Activated naive CD8-positive, alpha-beta T cell treated with anti-CD3 and anti-CD28 coated beads, Interleukin-2, amount 10 ng/mL, durations not matched to agents 7 days and 5 days (primary cell): ENCODE data around the gene PBX4. TPM values are rescaled to one million over a fixed set of nuclear protein-coding genes. Genes with fewer than 3 reads are reported as not detected.
A peak's percentile ranks its signal among the peaks of the same experiment; 100 is the strongest.

Experiments
- ATAC-seq: fragments of 150-1000 bp; cut with Tn5 transposase; one replicate; pipeline ENCODE4 v1.10.0; 2021; ENCODE audit warnings: low read depth, moderate library complexity
- POLR2A ChIA-PET: fragments of 350-600 bp; sonication (Branson Sonifier 250); formaldehyde crosslinking; loops from one replicate; lab custom pipeline; 2021; ENCODE audit warnings: antibody characterized with exemption; lab: Charles Lee
- DNase-seq: peaks from one replicate; pipeline ENCODE4 v3.0.0; 2021
- H3K27ac Mint-ChIP-seq: one replicate; pipeline ENCODE4 v1.8.0; 2022; ENCODE audit warnings: mild to moderate bottlenecking, mixed read lengths
- H3K27me3 Mint-ChIP-seq: one replicate; pipeline ENCODE4 v1.8.0; 2022; ENCODE audit warnings: mild to moderate bottlenecking, moderate library complexity, mixed read lengths
- H3K36me3 Mint-ChIP-seq: one replicate; pipeline ENCODE4 v1.8.0; 2021; ENCODE audit warnings: mild to moderate bottlenecking, mixed read lengths
- H3K4me1 Mint-ChIP-seq: one replicate; pipeline ENCODE4 v1.8.0; 2021; ENCODE audit warnings: mixed read lengths
- H3K4me3 Mint-ChIP-seq: one replicate; pipeline ENCODE4 v1.8.0; 2022; ENCODE audit warnings: mild to moderate bottlenecking, moderate library complexity, mixed read lengths
- H3K9me3 Mint-ChIP-seq: one replicate; pipeline ENCODE4 v1.8.0; 2021; ENCODE audit warnings: mixed read lengths
- total RNA-seq, 2 experiments: library from RNA; stranded (reverse); gene quantifications; one replicate each; pipeline ENCODE4 v1.2.3, GENCODE V29; 2021

PBX4 gene
- total RNA-seq, 2 experiments from 2014 or later: 41.3 to 46.1 TPM

DNA sequence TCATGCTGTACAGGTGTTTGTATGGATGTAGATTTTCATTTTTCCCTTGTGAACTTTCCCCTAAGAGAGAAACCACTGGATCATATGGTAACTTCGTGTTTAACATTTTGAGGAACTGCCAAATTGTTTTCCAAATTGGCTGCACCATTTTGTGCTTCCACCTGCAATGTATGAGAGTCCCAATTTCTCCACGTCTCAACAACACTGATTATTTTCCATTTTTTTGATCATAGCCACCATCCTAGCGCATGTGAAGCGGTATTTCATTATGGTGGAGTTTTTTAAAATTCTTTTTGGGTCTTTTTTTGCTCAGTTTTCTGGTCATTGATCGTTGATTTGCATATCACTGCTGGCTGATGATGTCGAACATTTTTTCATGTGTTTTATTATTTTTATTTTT is 97.5 kb downstream of the PBX4 start:
- DNase-seq (no peak), ATAC-seq (no peak)
- H3K4me1 Mint-ChIP-seq: peaks cover 22% of the 10 kb centered on the region
- no peaks in the 10 kb centered on the region for H3K27me3 Mint-ChIP-seq
- peaks cover 18% of the 10 kb centered on the region for H3K36me3 Mint-ChIP-seq
- H3K9me3 Mint-ChIP-seq: no peaks in the 10 kb centered on the region
- POLR2A ChIA-PET: no interaction called here
- no peak overlapping the region for H3K4me3 Mint-ChIP-seq
- no peak overlapping the region for H3K27ac Mint-ChIP-seq

DNA sequence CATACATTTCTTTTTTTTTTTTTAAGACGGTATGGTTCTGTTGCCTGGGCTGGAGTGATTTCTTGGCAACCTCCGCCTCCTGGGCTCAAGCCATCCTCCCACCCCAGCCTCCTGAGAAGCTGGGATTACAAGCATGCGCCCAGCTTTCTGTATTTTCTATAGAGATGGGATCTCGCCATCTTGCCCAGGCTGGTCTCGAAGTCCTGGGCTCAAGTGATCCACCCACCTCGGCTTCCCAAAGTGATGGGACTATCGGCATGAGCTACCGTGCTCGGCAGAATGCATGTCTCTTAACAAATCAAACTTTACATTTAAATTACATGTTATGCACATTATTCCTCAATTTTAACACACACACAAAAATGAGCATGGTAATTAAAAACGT is 101.3 kb downstream of the PBX4 start:
- H3K36me3 Mint-ChIP-seq: peaks cover 23% of the 10 kb centered on the region
- peak overlapping the region; percentile 89 for H3K4me3 Mint-ChIP-seq
- H3K27ac Mint-ChIP-seq: peak overlapping the region; percentile 92
- no peaks in the 10 kb centered on the region for H3K27me3 Mint-ChIP-seq
- POLR2A ChIA-PET: no interaction called here
- H3K4me1 Mint-ChIP-seq: peaks cover 20% of the 10 kb centered on the region
- H3K9me3 Mint-ChIP-seq: no peaks in the 10 kb centered on the region
- ATAC-seq (no peak), DNase-seq (no peak)

DNA sequence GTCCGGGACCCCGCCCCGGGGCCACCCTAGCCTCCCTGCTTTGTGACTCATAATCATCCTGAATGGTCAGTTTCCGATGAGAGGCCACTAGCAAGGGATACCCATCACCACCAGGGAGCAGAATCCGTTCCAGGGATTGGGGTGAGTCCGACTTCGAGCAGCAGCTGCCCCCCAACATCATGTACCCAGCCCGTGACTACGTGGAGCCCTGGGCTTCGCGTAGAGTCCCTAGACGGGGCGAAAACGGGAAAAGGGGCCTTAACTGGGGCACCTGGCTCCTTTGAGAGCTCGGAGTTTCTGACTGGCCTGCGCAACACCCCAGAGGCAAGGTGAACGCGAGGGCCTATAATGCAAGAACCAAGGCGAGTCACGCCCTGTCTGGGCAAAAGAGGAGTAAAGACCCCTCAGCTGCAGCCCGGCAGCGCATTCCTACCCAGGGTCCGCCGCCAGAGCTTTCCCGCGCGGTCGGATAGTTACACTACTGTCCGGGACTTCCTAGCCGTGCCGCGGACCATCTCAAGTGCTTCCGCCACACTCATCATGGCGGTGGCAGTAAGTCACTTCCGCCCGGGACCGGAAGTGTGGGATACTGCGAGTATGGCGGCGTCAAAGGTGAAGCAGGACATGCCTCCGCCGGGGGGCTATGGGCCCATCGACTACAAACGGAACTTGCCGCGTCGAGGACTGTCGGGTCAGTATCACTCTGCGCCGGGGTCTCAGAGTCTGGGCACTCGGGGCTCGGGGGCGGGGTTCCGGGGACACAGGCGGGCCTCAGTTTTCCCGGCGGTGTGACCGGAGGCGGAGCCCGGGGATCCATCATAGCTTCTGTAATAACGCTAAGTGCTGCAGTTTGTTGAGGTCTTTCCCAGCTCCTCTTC is 102.6 kb downstream of the PBX4 start, which contains the start of gene NDUFA13:
TSS of gene NDUFA13 (plus strand) at position 584 of the 878 bp plus-strand sequence. CDS start at position 598, 14 bp downstream.
- POLR2A ChIA-PET: interaction anchor here (0.6 to 2.1 kb wide), 20 partner anchors 8 to 993 kb away, joined by 3 to 15 read pairs (median 5); partner anchors contain the start of genes GATAD2A, MAU2, NR2C2AP and SUGP1
- peak within 1 kb of the TSS; percentile 89 for H3K4me3 Mint-ChIP-seq
- ATAC-seq (peak; percentile 89), DNase-seq (peak; percentile 98)
- peak within 1 kb of the TSS; percentile 92 for H3K27ac Mint-ChIP-seq
- no peaks in the 10 kb centered on the region for H3K27me3 Mint-ChIP-seq
- no peaks in the 10 kb centered on the region for H3K9me3 Mint-ChIP-seq
- H3K4me1 Mint-ChIP-seq: peaks cover 18% of the 10 kb centered on the region
- H3K36me3 Mint-ChIP-seq: peaks cover 20% of the 10 kb centered on the region

DNA sequence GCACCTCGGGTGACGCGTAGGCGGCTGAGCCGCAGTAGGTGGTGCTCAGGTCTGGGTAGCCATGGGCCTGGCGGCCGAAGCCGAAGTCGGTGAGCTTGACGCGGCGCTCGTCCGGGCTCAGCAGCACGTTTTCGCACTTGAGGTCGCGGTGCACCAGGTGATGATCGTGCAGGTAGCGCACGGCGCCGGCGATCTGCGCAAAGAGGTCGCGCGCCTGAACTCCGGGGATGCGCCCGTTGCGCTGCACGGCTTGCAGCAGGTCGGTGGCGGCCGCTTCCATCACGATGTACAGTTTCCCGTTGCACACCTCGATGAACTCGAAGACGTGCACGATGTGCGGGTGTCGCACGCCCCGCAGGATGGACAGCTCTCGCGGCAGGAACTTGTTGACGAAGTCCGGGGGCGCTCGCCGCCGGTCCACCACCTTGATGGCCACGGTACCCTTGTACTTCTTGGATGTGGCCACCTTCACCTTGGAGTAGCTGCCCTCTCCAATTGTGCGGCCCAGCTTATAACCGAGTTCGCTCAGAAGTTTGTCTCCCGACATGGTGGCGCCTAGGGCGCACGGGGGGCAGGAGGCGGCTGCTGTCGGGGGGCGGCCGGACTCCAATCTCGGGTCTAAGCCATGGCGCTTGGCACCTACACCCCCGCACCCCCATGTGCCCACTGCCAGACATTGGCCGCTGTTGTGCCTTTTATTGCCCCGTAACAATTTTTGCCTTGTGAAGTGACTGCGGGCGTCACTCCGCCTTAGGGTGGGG is 103.4 kb downstream of the PBX4 start, which contains the start of gene TSSK6:
TSS of gene TSSK6 (minus strand) at position 668 of the 761 bp plus-strand sequence. CDS start at position 547, 121 bp downstream.
- POLR2A ChIA-PET: interaction anchor here (0.7 to 2.1 kb wide), 17 partner anchors 7 to 350 kb away, joined by 3 to 15 read pairs (median 5); partner anchors contain the start of genes GATAD2A, MAU2, SUGP1 and ZNF101
- ATAC-seq (no peak), DNase-seq (no peak)
- H3K4me1 Mint-ChIP-seq: peaks cover 13% of the 10 kb centered on the region
- H3K36me3 Mint-ChIP-seq: peaks cover 14% of the 10 kb centered on the region
- H3K9me3 Mint-ChIP-seq: no peaks in the 10 kb centered on the region
- H3K27ac Mint-ChIP-seq: peak within 1 kb of the TSS; percentile 92
- peak within 1 kb of the TSS; percentile 89 for H3K4me3 Mint-ChIP-seq
- no peaks in the 10 kb centered on the region for H3K27me3 Mint-ChIP-seq

DNA sequence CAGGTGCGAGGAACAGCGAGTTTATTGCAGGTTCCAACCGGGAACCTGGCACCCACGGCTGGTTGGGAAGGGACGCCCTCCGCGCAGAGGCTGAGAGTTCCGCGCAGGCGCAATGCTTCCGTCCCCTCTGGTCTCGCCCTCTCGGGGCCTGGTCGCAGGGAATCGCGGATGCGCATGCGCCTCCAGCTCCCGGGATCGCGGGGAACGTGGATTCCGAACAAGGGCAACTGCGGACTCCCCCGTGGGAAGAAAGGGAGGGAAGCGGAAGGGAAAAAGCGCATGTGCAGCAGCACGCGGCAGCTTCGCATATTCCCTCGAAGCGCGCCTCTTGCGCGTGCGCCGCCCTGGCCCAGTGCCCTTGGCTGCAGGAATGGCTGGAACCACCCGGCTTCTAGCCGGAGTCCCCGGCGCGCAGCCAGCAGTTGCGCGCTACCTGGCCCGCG is 104.3 kb downstream of the PBX4 start:
- peak; percentile 48 for DNase-seq
- ATAC-seq: no peak
- Mint-ChIP-seq H3K27ac (no peak overlapping the region), H3K4me1 (peaks cover 9% of the 10 kb centered on the region), H3K36me3 (peaks cover 9% of the 10 kb centered on the region), H3K27me3 (no peaks in the 10 kb centered on the region), H3K9me3 (no peaks in the 10 kb centered on the region), H3K4me3 (peak overlapping the region; percentile 22)
- POLR2A ChIA-PET: interaction anchor here (1.0 kb wide), 1 partner anchor 38 kb away, joined by 3 read pairs; no protein-coding TSS in a partner anchor

DNA sequence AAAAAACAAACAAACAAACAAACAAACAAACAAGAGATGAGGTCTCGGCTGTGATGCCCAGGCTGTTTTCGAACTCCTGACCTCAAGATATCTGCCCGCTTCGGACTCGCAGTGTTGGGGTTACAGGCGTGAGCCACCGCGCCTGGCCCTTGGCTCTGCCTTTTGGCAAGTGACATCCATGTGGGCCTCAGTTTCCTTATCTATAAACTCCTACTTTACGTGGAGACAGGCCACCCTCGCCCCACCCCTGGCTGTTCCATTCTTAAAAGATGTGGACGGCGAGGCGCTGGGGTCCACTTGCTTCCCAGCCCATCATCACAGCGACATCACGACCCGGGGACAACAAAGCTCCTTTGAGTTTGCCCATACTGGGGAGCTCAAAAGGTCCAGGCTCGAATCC is 104.8 kb downstream of the PBX4 start:
- Mint-ChIP-seq H3K36me3 (peaks cover 7% of the 10 kb centered on the region), H3K4me1 (peaks cover 7% of the 10 kb centered on the region), H3K9me3 (no peaks in the 10 kb centered on the region), H3K4me3 (peak overlapping the region; percentile 22), H3K27me3 (no peaks in the 10 kb centered on the region), H3K27ac (no peak overlapping the region)
- ATAC-seq (no peak), DNase-seq (no peak)
- POLR2A ChIA-PET: interaction anchor here (1.1 kb wide), 1 partner anchor 138 kb away, joined by 3 read pairs; no protein-coding TSS in a partner anchor

Other genes with a start within 250 kb of the PBX4 start
- 100 to 1,000 TPM; 152 to 153 TPM for gene GATAD2A, start 213.0 kb downstream of the PBX4 start, total RNA-seq
- gene TSSK6, start 103.1 kb downstream of the PBX4 start, total RNA-seq: 1 to 10 TPM; 5.8 to 6.5 TPM
- gene NDUFA13, start 102.5 kb downstream of the PBX4 start, total RNA-seq: 100 to 1,000 TPM; 306 to 336 TPM
- 10 to 100 TPM; 11.7 to 11.9 TPM for gene YJEFN3, start 89.8 kb downstream of the PBX4 start, total RNA-seq
- gene CILP2, start 80.4 kb downstream of the PBX4 start, total RNA-seq: under 1 TPM; 0.11 to 0.14 TPM
- 10 to 100 TPM; 73.6 to 73.8 TPM for gene LPAR2, start 9.5 kb upstream of the PBX4 start, total RNA-seq
- gene GMIP, start 25.0 kb upstream of the PBX4 start, total RNA-seq: 100 to 1,000 TPM; 128 to 135 TPM
- gene ATP13A1, start 45.0 kb upstream of the PBX4 start, total RNA-seq: 100 to 1,000 TPM; 108 to 115 TPM
- gene ZNF101, start 50.2 kb upstream of the PBX4 start, total RNA-seq: 100 to 1,000 TPM; 123 to 126 TPM
- 10 to 100 TPM; 13.7 to 16.9 TPM for gene ZNF14, start 114.4 kb upstream of the PBX4 start, total RNA-seq
- 10 to 100 TPM; 39.4 to 41.5 TPM for gene ZNF506, start 203.1 kb upstream of the PBX4 start, total RNA-seq
- gene ZNF253, start 247.2 kb upstream of the PBX4 start, total RNA-seq: 10 to 100 TPM; 25.6 to 32.4 TPM